Effector CD4-positive, alpha-beta T cell (primary cell): ENCODE results near the gene FLNB.
"Not testable (repeated sequence)": the region's sequence is repeated elsewhere in the genome, so short reads cannot be mapped to it uniquely, and the experiment has no call there.

Experiments used
- DNase-seq: peaks from one replicate; pipeline ENCODE4 v3.0.0-alpha.2; 2020

The FLNB gene

GRCh38 chr3:58035524-58036255, 27.5 kb downstream of the FLNB start:
- no peak for DNase-seq

- DNase-seq = no peak
Measured at GRCh38 chr3:58036293-58037032, 28.2 kb downstream of the FLNB start.

- no peak for DNase-seq
Measured at GRCh38 chr3:58037141-58037910, 29.1 kb downstream of the FLNB start.

GRCh38 chr3:58038675-58039292, 30.6 kb downstream of the FLNB start:
- no peak for DNase-seq

GRCh38 chr3:58039601-58040000, 31.4 kb downstream of the FLNB start:
- no peak for DNase-seq

GRCh38 chr3:58041182-58041825, 33.1 kb downstream of the FLNB start:
- no peak for DNase-seq

- DNase-seq = no peak
Measured at GRCh38 chr3:58041826-58042324, 33.7 kb downstream of the FLNB start.

- no peak for DNase-seq
Measured at GRCh38 chr3:58042947-58043707, 34.9 kb downstream of the FLNB start.

GRCh38 chr3:58043933-58044332, 35.7 kb downstream of the FLNB start:
- DNase-seq = no peak

- DNase-seq = no peak
Measured at GRCh38 chr3:58044691-58045483, 36.7 kb downstream of the FLNB start.

- DNase-seq = no peak
Measured at GRCh38 chr3:58047826-58048225, 39.6 kb downstream of the FLNB start.

GRCh38 chr3:58048301-58048700, 40.1 kb downstream of the FLNB start:
- no peak for DNase-seq

GRCh38 chr3:58049143-58049785, 41.0 kb downstream of the FLNB start:
- no peak for DNase-seq

GRCh38 chr3:58051196-58051595, 43.0 kb downstream of the FLNB start:
- no peak for DNase-seq

GRCh38 chr3:58051658-58052261, 43.5 kb downstream of the FLNB start:
- not testable (repeated sequence) for DNase-seq

GRCh38 chr3:58052373-58053273, 44.4 kb downstream of the FLNB start:
- DNase-seq = no peak

GRCh38 chr3:58054652-58055051, 46.4 kb downstream of the FLNB start:
- no peak for DNase-seq

- no peak for DNase-seq
Measured at GRCh38 chr3:58055314-58055713, 47.1 kb downstream of the FLNB start.

- not testable (repeated sequence) for DNase-seq
Measured at GRCh38 chr3:58055891-58056290, 47.7 kb downstream of the FLNB start.
